Islet precursor cell (in vitro differentiated cells): ENCODE measurements around the gene ALX4.

ENCODE experiments used
- DNase-seq: peaks from one replicate; pipeline ENCODE4 v3.0.0-alpha.2; 2018

ALX4 gene

DNA sequence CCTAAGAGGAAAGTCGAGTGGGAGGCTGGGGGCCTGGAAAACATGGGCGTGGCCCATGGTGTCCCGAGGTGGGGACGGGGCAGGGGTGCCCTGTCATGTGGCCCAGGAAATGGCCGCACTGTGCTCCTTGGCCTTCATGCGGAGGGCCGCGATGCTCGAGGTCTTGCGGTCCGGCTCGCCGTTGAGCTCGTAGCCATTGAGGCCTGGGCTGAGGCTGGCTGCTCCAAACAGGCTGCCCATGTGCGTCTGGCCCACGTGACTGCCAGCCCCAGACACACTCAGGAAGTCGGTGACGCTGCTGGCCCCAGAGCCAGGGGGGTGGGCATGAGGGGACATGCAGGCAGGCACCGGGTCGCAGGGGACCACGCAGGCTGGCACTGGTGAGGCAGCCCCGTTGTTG lies 45.2 kb downstream of the ALX4 start:
- DNase-seq = no peak

DNA sequence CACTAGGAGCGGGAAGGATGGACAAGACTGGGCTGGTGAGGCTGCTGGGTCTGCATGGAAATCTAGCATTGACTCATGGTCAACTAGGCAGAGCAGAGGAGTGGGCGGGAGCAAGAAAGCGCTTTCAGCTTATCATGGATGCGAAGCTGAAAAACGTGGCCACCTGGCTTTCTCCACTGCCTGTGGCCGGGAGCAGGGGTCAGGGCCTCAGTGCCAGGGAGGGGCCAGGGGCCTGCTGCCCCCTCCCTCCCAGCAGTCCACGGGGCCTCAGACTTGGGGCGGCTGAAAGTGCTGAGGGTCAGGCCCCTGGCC lies 45.5 kb downstream of the ALX4 start:
- DNase-seq = no peak

DNA sequence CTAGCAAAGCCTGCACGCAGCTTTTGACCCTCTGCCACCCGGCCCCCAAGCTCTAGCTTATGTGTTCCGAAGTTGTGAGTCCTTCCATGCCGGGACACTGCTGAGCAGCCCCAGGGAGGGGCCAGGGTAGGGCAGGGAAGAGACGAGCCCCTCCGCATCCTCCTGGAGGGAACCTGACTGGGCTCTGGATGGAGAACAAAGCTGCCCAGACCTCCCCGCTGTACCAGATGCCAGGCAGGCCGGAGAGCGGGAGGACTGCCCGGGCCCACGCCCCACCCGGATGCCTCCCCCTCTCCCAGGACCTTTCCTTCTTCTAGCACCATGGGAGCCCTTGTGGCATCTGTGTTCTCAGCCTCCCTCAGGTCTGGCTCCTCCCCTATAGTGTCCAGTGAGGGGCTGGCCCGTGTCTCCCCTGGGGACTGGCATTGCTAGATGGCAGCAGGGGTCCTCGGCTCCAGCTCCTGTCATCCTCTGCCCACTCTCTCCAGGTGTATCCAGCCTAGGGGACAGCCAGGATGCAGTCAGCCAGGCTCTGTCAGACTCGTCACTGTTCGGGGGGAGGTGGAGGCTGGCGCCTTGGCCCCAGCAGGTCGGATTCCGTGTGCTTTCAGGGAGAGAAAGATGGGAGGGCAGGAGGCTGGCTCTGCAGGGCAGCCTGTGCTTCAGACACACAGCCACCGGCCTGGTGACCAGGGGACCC lies 46.1 kb downstream of the ALX4 start:
- no peak for DNase-seq

DNA sequence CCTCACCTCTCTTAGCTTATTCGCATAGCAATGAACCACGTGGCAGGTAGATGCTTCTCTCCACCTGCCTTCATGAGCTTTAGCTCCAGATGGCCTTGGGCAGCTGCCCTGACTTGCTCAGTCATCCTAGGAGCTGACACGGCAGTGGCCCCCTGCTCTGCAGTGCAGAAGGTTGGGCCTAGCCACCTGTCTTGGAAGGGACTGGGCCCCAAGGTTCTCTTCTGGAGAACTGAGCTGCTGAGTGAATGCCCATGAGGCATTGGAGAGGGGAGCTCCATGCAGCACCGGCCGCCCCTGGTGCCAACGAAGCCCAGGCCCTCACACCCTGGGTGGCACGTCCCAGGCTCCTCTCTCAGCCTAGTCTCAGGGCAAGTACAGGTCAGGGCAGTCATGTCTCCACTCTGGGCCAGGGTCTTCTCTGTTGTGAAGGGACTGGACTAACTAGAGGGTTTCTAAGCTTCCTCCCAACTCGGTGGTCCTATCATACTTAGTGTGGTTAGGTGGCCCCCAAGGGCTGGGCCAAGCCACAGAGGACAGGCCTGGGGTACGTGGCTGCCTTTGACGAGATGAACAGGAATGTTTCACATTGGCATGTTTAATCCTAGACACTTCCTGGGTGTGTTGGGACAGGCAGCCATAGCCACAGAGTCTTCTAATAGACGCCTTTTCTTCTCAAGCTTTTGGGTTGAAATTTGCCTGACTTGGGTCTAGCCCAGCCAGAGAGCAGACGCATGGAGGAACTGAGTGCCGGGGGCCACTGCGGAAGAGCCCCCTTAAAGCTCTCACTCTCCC lies 47.9 kb downstream of the ALX4 start:
- no peak for DNase-seq

DNA sequence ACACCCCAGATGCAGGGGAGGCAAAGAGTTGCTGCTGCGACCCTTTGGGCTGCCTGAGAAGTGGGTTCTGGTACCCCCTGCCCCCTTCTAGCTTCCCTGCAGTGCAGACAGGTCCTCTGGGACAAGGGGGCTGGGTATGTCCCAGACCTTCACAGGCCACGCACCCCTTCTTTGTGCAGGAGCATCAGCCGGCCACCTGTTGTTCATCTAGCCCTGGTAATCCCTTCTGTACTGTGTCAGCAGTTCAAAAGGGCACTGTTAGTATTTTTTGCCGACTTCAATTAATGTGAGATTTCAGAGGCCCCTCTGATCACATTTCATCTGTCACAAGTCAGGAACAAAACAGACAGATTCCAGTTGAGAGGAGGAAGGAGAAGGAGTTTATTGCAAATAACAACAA lies 49.9 kb downstream of the ALX4 start:
- DNase-seq = no peak

DNA sequence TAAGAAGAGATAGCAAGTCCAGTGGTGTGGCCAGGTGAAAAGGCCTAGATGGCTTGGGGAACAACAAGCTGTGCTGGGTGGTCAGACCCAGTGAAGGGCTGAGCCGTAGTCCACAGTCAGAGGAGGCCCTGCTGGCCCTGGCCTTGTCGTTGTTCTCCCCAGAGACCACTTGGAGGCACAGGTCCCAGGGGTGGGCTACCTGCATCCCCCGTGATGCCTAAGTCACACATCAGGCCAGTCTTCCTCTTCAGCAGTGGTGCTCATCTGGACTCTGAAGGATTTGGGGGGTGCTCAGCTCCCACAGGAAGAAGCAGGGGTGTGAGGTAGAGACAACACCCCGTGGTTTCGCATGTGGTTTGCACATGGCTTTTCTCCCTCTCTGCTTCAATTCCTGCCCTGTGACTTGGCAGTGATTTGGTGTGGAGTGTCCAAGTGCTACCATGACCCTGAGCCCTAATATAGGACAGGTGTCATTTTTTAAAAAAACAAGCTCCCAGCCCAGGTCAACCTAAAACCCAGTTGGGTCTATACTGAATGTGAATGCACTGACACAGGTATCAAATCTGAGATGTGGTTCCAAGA lies 51.0 kb downstream of the ALX4 start:
- no peak for DNase-seq

DNA sequence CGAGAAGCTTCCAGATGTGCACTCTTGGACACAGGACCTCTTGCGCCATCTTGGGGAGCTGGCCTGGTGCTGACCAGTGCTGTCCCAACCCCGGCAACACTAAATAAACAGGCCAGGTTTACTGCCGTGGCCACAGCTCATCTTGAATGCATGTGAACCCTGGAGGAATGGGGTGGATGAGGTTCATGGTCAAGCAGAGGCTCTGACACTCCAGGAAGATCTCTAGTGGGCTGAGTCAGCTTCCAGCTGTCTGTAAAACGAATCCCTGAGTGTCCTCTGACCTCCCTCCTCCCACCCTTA lies 51.8 kb downstream of the ALX4 start:
- DNase-seq = no peak

DNA sequence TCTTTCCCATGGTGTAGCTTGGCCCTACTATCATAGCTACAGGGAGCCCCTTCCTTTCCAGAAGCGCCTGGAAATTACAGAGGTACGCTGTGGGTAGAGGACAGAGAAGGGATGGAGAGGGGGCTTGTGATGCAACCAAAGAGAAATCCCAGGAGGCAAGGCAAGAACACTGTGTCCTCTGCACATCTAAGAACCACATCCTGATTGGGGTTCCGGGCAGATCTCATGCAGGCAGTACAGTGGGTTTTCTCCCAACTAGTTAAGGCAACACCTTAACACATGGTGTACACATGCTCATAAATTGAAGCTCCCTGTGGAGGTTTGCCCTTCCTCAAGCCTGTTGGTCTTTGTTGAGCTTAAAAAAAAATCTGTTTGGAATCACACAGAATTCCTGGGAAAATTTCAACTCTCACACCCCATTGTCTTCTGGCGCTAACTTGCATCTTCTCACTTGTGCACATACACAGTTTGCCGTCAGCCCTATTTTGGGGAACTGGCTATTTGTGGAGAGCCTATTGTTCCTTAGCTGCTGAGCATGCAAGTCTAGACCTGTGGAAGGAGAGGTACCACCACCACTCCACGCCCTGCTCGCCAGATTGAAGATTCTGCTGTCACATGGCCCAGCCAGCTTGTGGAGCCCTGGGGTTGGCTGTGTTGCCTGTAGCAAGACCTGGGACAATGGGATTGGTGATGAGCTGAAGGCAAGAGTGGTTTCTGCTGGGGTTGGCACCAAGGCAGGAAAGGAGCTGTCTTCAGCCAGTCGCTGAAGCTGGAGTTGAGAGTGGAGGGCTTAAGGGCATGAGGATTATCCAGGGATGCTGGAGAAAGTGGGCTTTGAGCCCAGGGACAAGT lies 52.4 kb downstream of the ALX4 start:
- no peak for DNase-seq

DNA sequence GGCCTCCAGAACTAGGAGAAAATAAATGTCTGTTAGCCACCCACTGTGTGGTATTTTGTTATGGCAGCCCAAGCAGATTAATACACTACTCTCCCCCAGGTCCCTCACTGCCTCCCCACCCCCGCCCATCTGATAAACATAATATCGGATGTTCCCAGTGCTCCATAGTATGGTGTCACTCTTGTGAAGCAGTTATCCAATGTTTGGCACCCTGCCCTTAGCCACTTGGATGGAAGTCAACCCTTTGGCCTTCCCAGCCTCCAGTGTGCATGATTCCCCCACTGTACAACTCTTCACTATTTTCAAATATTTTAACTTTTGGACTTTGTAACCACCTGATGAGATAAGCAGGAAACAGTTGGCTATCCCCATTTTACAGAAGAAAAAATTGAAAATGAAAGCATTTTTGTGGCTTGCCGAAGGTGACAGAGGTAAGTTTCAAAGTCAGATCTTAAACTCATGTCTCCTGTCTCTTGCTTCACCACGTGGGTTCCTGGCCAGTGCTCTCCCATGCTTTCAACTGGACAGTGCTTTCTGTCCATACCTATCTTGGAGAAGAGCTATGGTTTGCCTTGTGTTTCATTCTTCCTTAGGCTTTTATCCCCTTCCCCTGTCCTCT lies 53.2 kb downstream of the ALX4 start:
- DNase-seq = no peak

DNA sequence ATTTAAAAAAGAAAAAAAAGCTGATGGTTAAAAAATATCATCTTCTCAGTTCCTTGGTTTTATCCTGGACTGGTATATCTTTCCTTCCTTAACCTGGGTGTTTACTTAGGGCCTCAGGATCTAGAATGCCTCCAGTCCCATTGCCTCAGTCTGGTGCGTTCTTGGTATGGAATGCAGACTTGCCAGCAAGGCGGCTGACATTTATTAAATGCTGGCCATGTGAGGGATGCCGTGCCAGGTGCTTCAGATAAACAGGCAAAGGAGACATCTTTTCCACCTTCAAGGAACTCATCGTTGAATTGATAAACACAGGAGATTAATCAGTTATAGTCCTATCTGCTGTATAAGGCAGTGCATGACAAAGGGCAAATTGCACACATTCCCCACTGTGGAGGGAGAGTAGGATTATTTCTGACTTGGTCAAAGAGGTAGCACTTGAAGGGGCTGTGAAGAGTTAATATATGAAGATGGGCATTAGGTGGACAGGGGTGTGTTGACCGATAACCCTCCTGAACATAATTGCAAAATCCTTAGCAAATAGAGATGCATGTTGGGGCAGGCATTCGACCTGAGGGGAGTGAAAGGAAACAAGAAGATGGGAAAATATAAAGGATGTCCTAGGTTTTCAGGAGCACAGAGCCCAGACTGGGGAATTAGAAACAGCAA lies 54.4 kb downstream of the ALX4 start:
- no peak for DNase-seq

DNA sequence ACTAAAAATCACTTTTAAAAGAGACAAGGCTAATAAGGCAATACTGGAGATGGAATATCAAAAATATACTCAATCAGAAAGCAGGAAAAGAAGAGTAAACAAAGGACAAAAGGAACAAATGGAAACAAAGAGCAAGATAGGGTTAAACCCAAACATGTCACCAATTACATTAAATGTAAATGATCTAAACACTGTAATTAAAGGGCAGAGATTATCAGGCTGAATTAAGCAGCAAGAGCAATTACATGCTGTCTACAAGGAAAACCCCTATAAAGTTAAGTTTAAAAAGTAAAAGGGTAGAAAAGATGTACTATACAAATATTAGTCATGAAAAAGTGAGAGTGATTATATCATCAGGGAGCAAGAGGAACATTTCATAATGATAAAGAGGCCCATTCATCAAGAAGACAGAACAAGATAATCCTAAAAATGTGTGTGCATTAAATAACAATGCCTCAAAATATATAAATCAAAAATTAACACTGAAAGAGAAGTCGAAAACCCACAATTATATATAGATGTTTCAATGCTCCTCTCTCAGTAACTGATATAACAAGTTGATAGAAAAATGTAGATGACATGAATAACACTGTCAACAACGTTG lies 56.8 kb downstream of the ALX4 start:
- no peak for DNase-seq

DNA sequence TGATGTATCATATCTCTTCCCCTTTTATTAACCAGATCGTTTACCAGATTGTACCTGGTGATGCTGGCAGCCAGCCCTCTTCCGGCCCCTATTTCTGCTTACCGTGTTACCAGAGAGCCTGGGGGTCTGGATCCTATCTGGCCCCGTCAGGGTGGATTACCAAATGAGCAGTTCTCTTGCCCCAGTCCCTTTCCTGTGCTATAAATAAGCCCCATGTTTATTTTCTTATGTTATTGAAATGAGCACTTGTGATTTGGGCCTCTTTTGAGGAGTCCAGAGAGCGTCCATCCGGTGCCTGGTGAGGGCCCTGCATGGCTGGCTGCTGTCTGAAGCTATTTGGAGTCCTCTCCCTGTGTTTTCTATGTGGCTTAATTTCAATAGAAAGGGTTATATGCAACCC lies 59.5 kb downstream of the ALX4 start:
- no peak for DNase-seq

DNA sequence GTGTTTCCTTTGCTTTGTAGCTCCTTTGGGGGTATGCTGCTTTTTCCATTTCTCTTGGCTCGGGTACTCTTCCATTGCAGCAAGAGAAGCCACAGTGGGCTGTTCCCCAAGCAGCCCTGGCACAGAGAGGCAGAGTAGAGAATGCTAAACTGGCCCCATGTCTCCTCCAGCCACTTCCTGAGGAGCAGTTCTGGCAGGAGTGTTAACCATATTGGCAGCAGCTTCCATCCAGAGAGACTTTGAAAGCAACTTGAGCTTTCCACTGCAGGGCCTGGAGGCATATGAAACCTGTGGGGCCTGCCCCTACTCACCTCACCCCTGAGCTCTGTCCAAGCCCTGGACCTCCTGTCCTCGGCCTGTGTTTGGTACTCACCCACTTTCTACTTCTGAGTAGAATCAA lies 61.8 kb downstream of the ALX4 start:
- DNase-seq = no peak

DNA sequence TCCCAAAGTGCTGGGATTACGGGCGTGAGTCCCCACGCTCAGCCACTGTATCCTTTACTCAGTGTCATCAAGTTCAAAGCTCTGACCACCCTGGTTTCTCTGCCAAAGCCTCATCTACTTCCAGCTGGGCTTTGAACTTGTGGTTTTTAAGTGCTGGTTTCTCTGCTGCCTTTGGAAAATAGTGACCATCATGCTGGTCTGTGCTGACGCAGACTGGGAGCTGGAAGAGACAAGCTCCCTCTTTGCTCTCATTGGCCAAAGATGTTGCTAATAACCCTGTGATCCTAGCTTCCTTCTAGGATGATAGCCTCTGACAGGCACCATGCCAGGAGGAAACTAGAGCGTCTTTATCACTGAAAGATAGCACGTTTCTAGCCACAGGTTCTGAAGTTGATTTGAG lies 62.4 kb downstream of the ALX4 start:
- DNase-seq = no peak

DNA sequence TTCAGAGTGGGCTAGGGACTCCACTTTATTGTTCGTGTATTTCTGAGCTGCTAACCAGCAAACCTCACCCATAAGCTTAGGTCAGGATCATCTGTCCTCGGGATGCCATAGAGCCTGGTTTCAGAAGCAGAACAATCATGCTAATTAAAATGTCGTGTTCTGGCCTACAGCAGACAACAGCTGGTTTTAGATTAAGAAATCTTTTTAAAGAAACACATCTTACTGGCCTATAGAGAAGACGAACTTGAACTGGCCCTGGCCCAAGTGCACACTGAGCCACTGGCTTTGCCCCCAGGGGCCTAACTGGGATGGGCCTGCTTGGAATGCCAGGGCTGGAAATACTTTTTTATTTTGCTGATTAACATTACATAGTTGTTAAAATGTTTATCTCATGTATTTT lies 63.2 kb downstream of the ALX4 start:
- no peak for DNase-seq

DNA sequence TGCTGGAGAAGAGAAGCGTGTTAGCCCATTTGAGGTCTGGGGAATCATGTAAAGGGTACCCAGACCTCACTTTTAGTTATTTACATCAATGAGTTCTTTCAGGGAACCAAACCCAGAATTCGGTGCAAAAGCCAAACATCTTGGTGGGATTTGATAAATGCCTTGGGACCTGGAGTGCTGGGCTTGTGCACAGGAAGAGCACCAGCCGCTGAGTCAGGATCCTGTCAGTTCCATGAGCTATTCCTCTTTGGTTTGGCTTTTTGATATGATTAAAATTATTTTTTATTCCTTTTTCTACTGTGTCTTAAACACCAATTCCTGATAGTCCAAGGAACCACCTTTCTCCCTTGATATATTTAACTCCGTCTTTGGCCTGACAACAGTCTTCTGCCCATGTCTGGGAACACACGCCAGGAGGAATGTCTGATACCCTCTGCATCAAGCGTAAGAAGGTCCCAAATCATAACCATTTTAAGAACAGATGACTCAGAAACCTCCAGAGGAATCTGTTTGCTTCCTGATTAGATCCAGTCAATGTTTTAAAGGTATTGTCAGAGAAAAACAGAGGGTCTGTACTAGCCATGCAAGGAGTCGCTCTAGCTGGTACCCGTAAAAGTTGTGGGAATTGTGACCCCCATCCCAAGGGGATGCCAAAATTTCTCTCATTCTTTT lies 65.2 kb downstream of the ALX4 start:
- DNase-seq = no peak

DNA sequence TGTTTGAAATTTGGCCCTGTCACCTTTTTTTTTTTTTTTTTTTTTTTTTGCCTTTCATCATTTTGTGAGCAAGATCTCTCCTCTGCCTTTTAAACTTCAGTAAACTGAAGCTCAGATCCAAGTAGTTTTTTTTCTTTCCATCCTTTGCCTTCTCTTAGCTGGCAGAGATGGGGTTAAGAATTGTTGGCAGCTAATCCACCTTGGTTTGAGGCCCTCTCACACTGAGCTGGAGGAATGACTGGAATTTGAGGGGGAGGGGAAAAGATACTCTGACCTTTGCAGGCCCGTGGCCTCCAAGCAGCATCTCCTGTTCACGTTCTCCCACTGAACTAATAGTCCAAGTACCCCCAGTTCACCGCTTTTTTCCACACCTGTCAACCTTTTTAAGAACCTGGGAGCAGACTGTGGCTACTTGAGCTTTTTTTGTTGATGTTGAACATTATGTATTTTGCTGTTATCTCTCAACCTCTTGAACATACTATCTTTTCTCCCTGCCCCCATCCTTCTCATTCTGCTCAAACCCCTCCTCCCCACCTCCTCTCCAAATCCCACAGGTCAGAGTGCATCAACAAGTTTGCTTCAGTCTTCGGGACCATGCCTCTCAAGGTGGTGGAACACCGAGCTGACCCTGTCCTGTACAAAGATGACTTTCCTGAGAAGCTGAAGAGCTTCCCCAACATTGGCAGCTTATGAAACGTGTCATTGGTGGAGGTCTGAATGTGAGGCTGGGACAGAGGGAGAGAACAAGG lies 66.2 kb downstream of the ALX4 start:
- peak; percentile 86 for DNase-seq

DNA sequence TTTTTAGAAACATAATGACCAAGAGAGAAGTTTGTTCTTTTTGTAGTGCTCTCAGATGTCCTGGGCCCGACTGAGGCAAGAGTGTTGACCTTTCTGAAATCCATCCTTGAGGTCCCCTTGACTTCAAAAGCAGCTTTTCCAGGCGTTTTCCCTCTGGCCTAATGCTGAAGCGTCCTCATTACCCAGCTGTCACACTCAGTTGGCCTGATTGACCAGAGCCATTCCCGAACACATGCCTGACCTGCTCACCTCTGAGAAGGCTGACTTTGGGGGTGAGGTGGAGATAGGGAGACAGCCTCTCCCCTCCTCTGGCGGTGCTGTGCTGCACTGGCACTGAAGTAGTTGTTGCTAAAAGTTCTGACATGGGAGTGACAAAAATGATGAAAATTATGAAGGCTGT lies 66.9 kb downstream of the ALX4 start:
- peak; percentile 62 for DNase-seq

DNA sequence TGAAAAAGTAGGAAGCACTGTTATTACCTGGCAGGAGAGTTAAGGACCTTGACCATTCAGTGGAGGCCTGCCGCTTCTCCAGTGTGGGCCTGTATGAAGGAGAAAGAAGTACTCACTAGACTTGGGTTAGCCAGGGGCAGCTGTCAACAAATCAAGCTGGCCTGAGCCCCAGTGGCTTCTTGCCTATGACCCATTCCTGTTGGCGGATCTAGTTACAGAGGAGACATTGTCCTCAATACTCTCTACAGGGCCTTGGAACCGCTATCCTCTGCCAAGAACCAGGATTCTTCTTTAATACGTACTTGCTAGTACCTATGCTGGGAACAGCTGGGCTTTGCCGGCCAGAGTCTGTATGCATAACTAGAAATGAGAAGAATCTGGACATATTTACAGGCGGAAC lies 68.1 kb downstream of the ALX4 start:
- DNase-seq = no peak

DNA sequence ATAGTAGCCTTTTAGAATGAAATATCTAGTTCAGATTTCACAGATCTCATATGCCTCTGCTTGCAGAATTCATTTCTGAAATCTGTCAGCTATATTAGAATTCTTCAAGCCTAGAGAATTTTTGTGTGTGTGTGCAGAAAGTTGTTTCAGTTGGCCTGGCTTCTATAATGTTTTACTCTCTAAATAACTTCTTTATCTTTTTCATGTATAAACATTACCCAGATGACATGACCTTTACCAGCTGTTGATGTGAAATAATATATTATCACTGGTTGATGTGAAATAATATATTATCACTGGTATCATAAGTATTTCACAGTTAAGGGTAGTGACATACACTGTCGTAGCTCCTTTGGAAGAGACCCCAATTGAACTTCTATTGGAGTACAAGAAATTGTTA lies 72.8 kb downstream of the ALX4 start:
- DNase-seq = no peak

DNA sequence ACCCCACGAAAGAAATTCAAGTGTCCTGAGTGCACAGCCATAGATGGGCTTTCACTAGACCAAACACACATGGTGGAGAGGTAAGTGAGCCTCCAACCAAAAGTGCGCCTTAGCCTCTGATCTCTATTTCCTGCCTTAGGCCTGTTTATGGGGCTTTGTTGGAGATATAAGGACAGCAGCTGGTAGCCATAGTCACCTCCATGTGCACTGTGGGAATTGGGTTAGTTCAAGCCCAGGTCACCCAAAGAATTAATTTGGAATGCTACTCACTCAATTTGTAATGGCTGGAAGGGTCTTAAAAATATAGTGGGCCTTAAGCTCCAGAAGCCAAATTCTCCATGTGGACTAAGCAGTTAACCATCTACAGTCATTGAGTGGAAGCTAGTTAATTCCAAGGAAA lies 73.6 kb downstream of the ALX4 start:
- DNase-seq = no peak
